ENCODE results near the gene COQ7.

COQ7 gene

GRCh38 chr16:19113577-19114358 lies 46.4 kb downstream of the COQ7 start, which contains the start of gene ITPRIPL2:
Gene ITPRIPL2, plus strand, starts transcription at chr16:19113964. Its CDS starts 498 bp downstream, at chr16:19114462.
- DNase-seq, result peak; percentile 38

GRCh38 chr16:19114359-19115147 lies 47.1 kb downstream of the COQ7 start:
- DNase-seq, result no peak

GRCh38 chr16:19115148-19116021 lies 48.0 kb downstream of the COQ7 start:
- DNase-seq, result no peak

- no peak for DNase-seq
Measured at GRCh38 chr16:19116711-19117449, 49.5 kb downstream of the COQ7 start.

GRCh38 chr16:19118938-19119431 lies 51.6 kb downstream of the COQ7 start:
- no peak for DNase-seq

- no peak for DNase-seq
Measured at GRCh38 chr16:19119564-19119963, 52.1 kb downstream of the COQ7 start.

GRCh38 chr16:19123535-19124178 lies 56.2 kb downstream of the COQ7 start:
- DNase-seq, result peak; percentile 30

GRCh38 chr16:19126300-19126699 lies 58.9 kb downstream of the COQ7 start:
- no peak for DNase-seq

- no peak for DNase-seq
Measured at GRCh38 chr16:19127205-19127604, 59.8 kb downstream of the COQ7 start.

GRCh38 chr16:19127674-19128131 lies 60.3 kb downstream of the COQ7 start:
- DNase-seq, result no peak

- DNase-seq, result no peak
Measured at GRCh38 chr16:19128454-19129200, 61.2 kb downstream of the COQ7 start.

Measured in NCI-H774 (cell line).